Activated CD4-positive, alpha-beta T cell treated with anti-CD3 and anti-CD28 coated beads for 36 hours (primary cell): ENCODE data around the gene ZBTB46. TPM values are rescaled to one million over a fixed set of nuclear protein-coding genes. Genes with fewer than 3 reads are reported as not detected.

Experiments used
- ATAC-seq: fragments of 200-7000 bp; cut with Tn5 transposase; one replicate; pipeline ENCODE4 v1.10.0; 2021; ENCODE audit warnings: mild to moderate bottlenecking, moderate library complexity
- CTCF ChIA-PET: fragments of 350-600 bp; sonication (Branson Sonifier 250); formaldehyde crosslinking; loops from one replicate; lab custom pipeline; 2021; ENCODE audit warnings: antibody characterized with exemption; lab: Charles Lee
- POLR2A ChIA-PET: fragments of 350-600 bp; sonication (Branson Sonifier 250); formaldehyde crosslinking; loops from one replicate; lab custom pipeline; 2021; ENCODE audit warnings: antibody characterized with exemption, inconsistent platforms; lab: Charles Lee
- DNase-seq: peaks from one replicate; pipeline ENCODE4 v3.0.0-alpha.2; 2020
- H3K27ac Mint-ChIP-seq: one replicate; pipeline ENCODE4 v1.8.0; 2021; ENCODE audit warnings: mixed read lengths
- H3K27me3 Mint-ChIP-seq: one replicate; pipeline ENCODE4 v1.8.0; 2021; ENCODE audit warnings: mixed read lengths
- H3K36me3 Mint-ChIP-seq: one replicate; pipeline ENCODE4 v1.8.0; 2021; ENCODE audit warnings: low read depth, mixed read lengths
- H3K4me1 Mint-ChIP-seq: one replicate; pipeline ENCODE4 v1.8.0; 2021; ENCODE audit warnings: mixed read lengths
- H3K4me3 Mint-ChIP-seq: one replicate; pipeline ENCODE4 v1.8.0; 2021; ENCODE audit warnings: mild to moderate bottlenecking, moderate library complexity, mixed read lengths
- H3K9me3 Mint-ChIP-seq: one replicate; pipeline ENCODE4 v1.8.0; 2021; ENCODE audit warnings: low read depth, mixed read lengths
- intact Hi-C, 2 experiments: fragments of 100-400 bp; cut with DNase I in 1 of 2; cut with micrococcal nuclease in 1 of 2; formaldehyde crosslinking; loops; one replicate each; pipeline versions ENCODE4 v1.14.2 to v1.15.1; 2022 to 2024; cut with DNase I, micrococcal nuclease
- total RNA-seq, 2 experiments: library from RNA; stranded (reverse); gene quantifications; one replicate each; pipeline ENCODE4 v1.2.3, GENCODE V29; 2021

Gene ZBTB46
- total RNA-seq, 2 experiments from 2014 or later = 0.88 to 1.3 TPM

DNA sequence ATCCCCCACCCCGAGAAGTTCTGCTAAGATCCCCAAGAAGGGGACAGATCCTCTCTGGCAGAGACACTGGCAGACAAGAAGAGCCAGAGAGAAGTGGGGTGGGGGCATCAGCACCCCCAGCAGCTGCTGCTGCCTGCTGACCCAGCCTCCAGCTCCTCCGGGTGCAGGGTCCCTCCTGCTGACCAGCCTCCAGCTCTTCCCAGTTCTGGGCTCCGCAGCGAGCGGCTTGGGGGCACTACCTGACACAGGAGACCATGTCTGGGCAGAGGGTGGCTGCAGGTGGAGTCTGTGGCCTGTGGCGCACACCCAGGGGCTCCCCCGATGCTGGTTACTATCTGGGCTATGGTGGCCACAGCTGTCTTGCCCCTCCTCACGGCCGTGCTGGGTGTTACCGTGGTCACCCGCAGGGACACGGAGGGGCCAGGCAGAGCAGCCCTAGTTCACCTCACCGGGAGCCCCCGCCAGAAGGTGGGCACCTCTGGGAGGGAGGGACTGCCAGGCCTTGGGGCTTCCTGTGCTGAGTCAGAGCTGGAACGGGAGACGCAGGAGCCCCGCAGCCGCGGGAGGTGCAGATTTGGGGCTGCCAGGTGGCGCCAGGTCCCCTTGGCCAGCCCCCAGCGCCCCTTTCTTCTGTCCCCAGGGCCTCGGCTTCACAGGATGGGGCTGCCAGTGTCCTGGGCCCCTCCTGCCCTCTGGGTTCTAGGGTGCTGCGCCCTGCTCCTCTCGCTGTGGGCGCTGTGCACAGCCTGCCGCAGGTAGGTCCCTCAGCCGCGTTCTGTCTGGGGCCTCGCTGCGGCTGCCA lies 94.0 kb downstream of the ZBTB46 start:
- H3K4me3 Mint-ChIP-seq = peak overlapping the region; percentile 54
- peak overlapping the region; percentile 34 for H3K27ac Mint-ChIP-seq
- H3K27me3 Mint-ChIP-seq = no peaks in the 10 kb centered on the region
- intact Hi-C loops = loop anchor here (1.0 to 10.0 kb wide), 6 partner anchors 40 to 300 kb away; partner anchors contain the start of genes C20orf204 (in 1 of the 2), SAMD10 (in 1 of the 2) and TNFRSF6B (in 1 of the 2)
- ChIA-PET CTCF (interaction anchor here (0.5 to 1.4 kb wide), 5 partner anchors 12 to 110 kb away, joined by 3 to 14 read pairs (median 3); partner anchors contain the start of genes ARFRP1, GMEB2, RTEL1 and STMN3), POLR2A (interaction anchor here (0.5 to 1.7 kb wide), 3 partner anchors 10 to 30 kb away, joined by 3 to 10 read pairs (median 3); partner anchors contain the start of genes ARFRP1 and ZGPAT)
- peaks cover 11% of the 10 kb centered on the region for H3K36me3 Mint-ChIP-seq
- DNase-seq (peak; percentile 74), ATAC-seq (peak; percentile 28)
- H3K4me1 Mint-ChIP-seq = peaks cover 21% of the 10 kb centered on the region
- H3K9me3 Mint-ChIP-seq = no peaks in the 10 kb centered on the region

GRCh38 chr20:63735859-63736718 lies 95.0 kb downstream of the ZBTB46 start, which contains the start of gene LIME1:
Gene LIME1, plus strand, starts transcription at chr20:63736664. Its CDS starts 886 bp downstream, at chr20:63737550.
- ATAC-seq = peak; percentile 37
- intact Hi-C loops = loop anchor here (5.0 to 10.0 kb wide), 5 partner anchors 39 to 301 kb away; partner anchors contain the start of genes C20orf204 (in 1 of the 2), SAMD10 (in 1 of the 2) and TNFRSF6B (in 1 of the 2)
- Mint-ChIP-seq H3K27me3 (no peaks in the 10 kb centered on the region), H3K36me3 (peaks cover 11% of the 10 kb centered on the region), H3K4me3 (peak within 1 kb of the TSS; percentile 54), H3K9me3 (no peaks in the 10 kb centered on the region), H3K27ac (peak within 1 kb of the TSS; percentile 34), H3K4me1 (peaks cover 21% of the 10 kb centered on the region)
- CTCF ChIA-PET = interaction anchor here (0.6 to 1.4 kb wide), 7 partner anchors 11 to 109 kb away, joined by 3 to 14 read pairs (median 3); partner anchors contain the start of genes ARFRP1, GMEB2, RTEL1 and ZGPAT
- POLR2A ChIA-PET = interaction anchor here (0.5 to 1.7 kb wide), 5 partner anchors 8 to 129 kb away, joined by 3 to 10 read pairs (median 3); partner anchors contain the start of genes ARFRP1, TPD52L2 and ZGPAT
- peak; percentile 79 for DNase-seq

DNA sequence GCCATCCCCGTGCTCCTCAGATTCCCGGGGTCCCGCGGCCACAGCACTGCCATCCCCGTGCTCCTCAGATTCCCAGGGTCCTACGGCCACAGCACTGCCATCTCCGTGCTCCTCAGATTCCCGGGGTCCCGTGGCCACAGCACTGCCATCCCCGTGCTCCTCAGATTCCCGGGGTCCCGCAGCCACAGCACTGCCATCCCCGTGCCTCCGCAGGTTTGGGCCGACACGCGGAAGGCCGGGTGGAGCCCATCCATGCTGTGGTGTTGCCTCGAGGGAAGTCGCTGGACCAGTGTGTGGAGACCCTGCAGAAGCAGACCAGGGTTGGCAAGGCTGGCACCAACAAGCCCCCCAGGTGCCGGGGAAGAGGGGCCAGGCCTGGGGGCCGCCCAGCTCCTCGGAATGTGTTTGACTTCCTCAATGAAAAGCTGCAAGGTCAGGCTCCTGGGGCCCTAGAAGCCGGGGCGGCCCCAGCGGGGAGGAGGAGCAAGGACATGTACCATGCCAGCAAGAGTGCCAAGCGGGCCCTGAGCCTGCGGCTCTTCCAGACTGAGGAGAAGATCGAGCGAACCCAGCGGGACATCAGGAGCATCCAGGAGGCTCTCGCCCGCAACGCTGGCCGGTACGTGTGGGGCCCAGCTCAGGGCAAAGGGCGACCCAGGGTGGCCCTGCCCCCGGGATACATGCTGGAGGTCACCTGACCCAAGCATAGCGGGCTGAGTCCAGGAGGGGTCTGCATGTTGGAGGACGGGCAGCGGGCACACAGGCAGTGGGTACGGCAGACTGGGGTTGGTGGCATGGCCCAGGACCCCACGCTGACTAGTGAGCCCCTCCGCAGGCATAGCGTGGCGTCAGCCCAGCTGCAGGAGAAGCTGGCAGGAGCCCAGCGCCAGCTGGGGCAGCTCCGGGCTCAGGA lies 95.9 kb downstream of the ZBTB46 start:
- ATAC-seq (no peak), DNase-seq (no peak)
- Mint-ChIP-seq H3K27me3 (no peaks in the 10 kb centered on the region), H3K9me3 (no peaks in the 10 kb centered on the region), H3K4me1 (peaks cover 21% of the 10 kb centered on the region), H3K36me3 (peaks cover 14% of the 10 kb centered on the region), H3K27ac (no peak overlapping the region), H3K4me3 (no peak overlapping the region)
- intact Hi-C loops = loop anchor here (5.0 to 10.0 kb wide), 5 partner anchors 38 to 302 kb away; partner anchors contain the start of genes C20orf204 (in 1 of the 2), SAMD10 (in 1 of the 2) and TNFRSF6B (in 1 of the 2)
- CTCF ChIA-PET = interaction anchor here (0.8 to 1.4 kb wide), 4 partner anchors 15 to 77 kb away, joined by 3 to 14 read pairs (median 3); partner anchors contain the start of genes ARFRP1, RTEL1 and ZGPAT
- POLR2A ChIA-PET = interaction anchor here (1.1 to 1.7 kb wide), 2 partner anchors 28 to 130 kb away, joined by 3 to 10 read pairs; partner anchors contain the start of genes ARFRP1, TPD52L2 and ZGPAT

DNA sequence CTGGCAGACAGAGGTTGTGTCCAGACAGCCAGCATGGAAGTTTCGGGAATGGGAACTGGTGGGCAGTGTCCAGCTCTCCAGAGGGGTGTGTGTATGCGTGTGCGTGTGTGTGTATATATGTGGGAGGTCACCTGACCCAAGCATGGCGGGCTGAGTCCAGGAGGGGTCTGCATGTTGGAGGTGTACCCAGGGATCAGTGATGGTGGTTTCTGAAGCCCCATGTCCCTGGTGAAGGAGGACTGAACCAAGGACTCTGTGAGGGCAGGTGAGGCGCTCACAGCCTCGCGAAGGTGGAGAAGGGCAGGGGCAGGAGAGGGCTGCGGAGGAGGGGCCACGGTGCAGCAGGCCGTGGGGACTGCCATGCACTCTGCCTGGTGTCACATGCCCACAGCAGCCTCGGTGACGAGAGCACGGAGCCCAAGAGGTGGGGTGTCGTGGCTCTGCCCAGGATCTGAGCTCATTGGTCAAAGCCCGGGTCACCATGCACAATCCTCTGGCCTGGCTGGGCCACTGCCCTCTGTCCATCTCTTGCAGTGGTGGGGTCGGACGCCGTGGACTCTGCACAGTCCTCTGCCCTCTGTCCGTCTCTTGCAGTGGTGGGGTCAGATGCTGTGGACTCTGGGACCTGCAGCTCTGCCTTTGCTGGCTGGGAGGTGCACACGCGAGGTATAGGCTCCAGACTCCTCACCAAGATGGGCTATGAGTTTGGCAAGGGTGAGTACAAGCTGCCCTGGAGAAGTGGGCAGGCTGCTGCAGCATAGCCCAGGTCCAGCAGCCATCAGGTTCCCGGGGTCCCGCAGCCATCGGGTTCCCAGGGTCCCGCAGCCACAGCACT lies 96.7 kb downstream of the ZBTB46 start:
- Mint-ChIP-seq H3K4me1 (peaks cover 21% of the 10 kb centered on the region), H3K27ac (no peak overlapping the region), H3K36me3 (peaks cover 20% of the 10 kb centered on the region), H3K4me3 (no peak overlapping the region), H3K27me3 (no peaks in the 10 kb centered on the region), H3K9me3 (no peaks in the 10 kb centered on the region)
- CTCF ChIA-PET = interaction anchor here (0.6 to 0.8 kb wide), 2 partner anchors 41 to 411 kb away, joined by 3 read pairs; no protein-coding TSS in a partner anchor
- POLR2A ChIA-PET = no interaction called here
- DNase-seq (no peak), ATAC-seq (no peak)
- intact Hi-C loops = loop anchor here in 1 of 2 experiments (10.0 kb wide), 1 partner anchor 240 kb away; the partner anchor contains the start of gene SAMD10

- ATAC-seq (no peak), DNase-seq (no peak)
- intact Hi-C loops = loop anchor here in 1 of 2 experiments (10.0 kb wide), 1 partner anchor 241 kb away; the partner anchor contains the start of gene SAMD10
- no peaks in the 10 kb centered on the region for H3K9me3 Mint-ChIP-seq
- H3K27me3 Mint-ChIP-seq = no peaks in the 10 kb centered on the region
- H3K27ac Mint-ChIP-seq = no peak overlapping the region
- ChIA-PET POLR2A (no interaction called here), CTCF (interaction anchor here (0.6 kb wide), 1 partner anchor 411 kb away, joined by 3 read pairs; no protein-coding TSS in a partner anchor)
- H3K4me3 Mint-ChIP-seq = no peak overlapping the region
- H3K4me1 Mint-ChIP-seq = peaks cover 23% of the 10 kb centered on the region
- peaks cover 23% of the 10 kb centered on the region for H3K36me3 Mint-ChIP-seq
Observed at GRCh38 chr20:63733579-63734081, 97.4 kb downstream of the ZBTB46 start.

- peaks cover 28% of the 10 kb centered on the region for H3K4me1 Mint-ChIP-seq
- H3K36me3 Mint-ChIP-seq = peaks cover 28% of the 10 kb centered on the region
- no peaks in the 10 kb centered on the region for H3K9me3 Mint-ChIP-seq
- no peak for DNase-seq
- intact Hi-C loops = loop anchor here in 1 of 2 experiments (10.0 kb wide), 1 partner anchor 242 kb away; the partner anchor contains the start of gene SAMD10
- H3K27ac Mint-ChIP-seq = no peak overlapping the region
- no peak overlapping the region for H3K4me3 Mint-ChIP-seq
- ChIA-PET POLR2A (interaction anchor here (0.5 kb wide), 1 partner anchor 17 kb away, joined by 5 read pairs; no protein-coding TSS in a partner anchor), CTCF (no interaction called here)
- no peaks in the 10 kb centered on the region for H3K27me3 Mint-ChIP-seq
- no peak for ATAC-seq
Observed at GRCh38 chr20:63733117-63733516, 97.9 kb downstream of the ZBTB46 start.

- Mint-ChIP-seq H3K4me1 (peaks cover 35% of the 10 kb centered on the region), H3K4me3 (no peak overlapping the region), H3K27me3 (no peaks in the 10 kb centered on the region), H3K9me3 (no peaks in the 10 kb centered on the region), H3K27ac (no peak overlapping the region), H3K36me3 (peaks cover 32% of the 10 kb centered on the region)
- no peak for ATAC-seq
- CTCF ChIA-PET = no interaction called here
- DNase-seq = no peak
- POLR2A ChIA-PET = interaction anchor here (0.5 kb wide), 1 partner anchor 16 kb away, joined by 5 read pairs; no protein-coding TSS in a partner anchor
- intact Hi-C loops = loop anchor here in 1 of 2 experiments (10.0 kb wide), 1 partner anchor 242 kb away; the partner anchor contains the start of gene SAMD10
Observed at GRCh38 chr20:63732118-63733095, 98.7 kb downstream of the ZBTB46 start.

- H3K4me3 Mint-ChIP-seq = no peak overlapping the region
- no peak overlapping the region for H3K27ac Mint-ChIP-seq
- H3K27me3 Mint-ChIP-seq = no peaks in the 10 kb centered on the region
- peaks cover 38% of the 10 kb centered on the region for H3K36me3 Mint-ChIP-seq
- H3K4me1 Mint-ChIP-seq = peaks cover 35% of the 10 kb centered on the region
- intact Hi-C loops = loop anchor here (2.0 to 10.0 kb wide), 2 partner anchors 25 to 243 kb away; partner anchors contain the start of genes ARFRP1 (in 1 of the 2) and SAMD10 (in 1 of the 2)
- POLR2A ChIA-PET = no interaction called here
- DNase-seq (no peak), ATAC-seq (no peak)
- CTCF ChIA-PET = interaction anchor here (1.1 kb wide), 1 partner anchor 235 kb away, joined by 3 read pairs; no protein-coding TSS in a partner anchor
- H3K9me3 Mint-ChIP-seq = peaks cover 2% of the 10 kb centered on the region
Observed at GRCh38 chr20:63731410-63731809, 99.7 kb downstream of the ZBTB46 start.
